GM12878 (cell line): Measurements from ENCODE around the gene IL4I1. TPM values are rescaled to one million over a fixed set of nuclear protein-coding genes. Genes with fewer than 3 reads are reported as not detected.

ENCODE experiments used
- ATAC-seq: fragments of 200-7000 bp; cut with Tn5 transposase; 3 replicates; pipeline ENCODE4 v1.9.1; 2020; ENCODE audit warnings: mild to moderate bottlenecking, moderate library complexity
- BruUV-seq: library from RNA; stranded (reverse); fragments of 400-500 nt; replicated peaks from 2 replicates; lab custom pipeline; 2021; lab: Mats Ljungman, UMichigan
- CTCF ChIA-PET: fragments of 300-600 bp; sonication (Branson Sonifier 250); formaldehyde crosslinking; extraction: SDS; loops from one replicate; lab custom pipeline; 2021; ENCODE audit warnings: inconsistent platforms; lab: Yijun Ruan, JAX
- POLR2A ChIA-PET: fragments of 350-600 bp; formaldehyde crosslinking; extraction: SDS; loops from one replicate; lab custom pipeline; 2021; ENCODE audit warnings: inconsistent platforms; lab: Charles Lee
- RAD21 ChIA-PET: fragments of 300-600 bp; sonication (Branson Sonifier 250); formaldehyde crosslinking; loops from one replicate; lab custom pipeline; 2023; ENCODE audit warnings: antibody characterized with exemption; ENCODE audit not compliant: unreplicated experiment; lab: Charles Lee
- SMC1A ChIA-PET: fragments of 300-600 bp; sonication (Branson Sonifier 250); formaldehyde crosslinking; loops from one replicate; lab custom pipeline; 2023; ENCODE audit not compliant: unreplicated experiment, uncharacterized antibody; lab: Charles Lee
- DNase-seq: peaks from one replicate; pipeline ENCODE4 v3.0.0-alpha.2; 2011; ENCODE audit warnings: low read depth, low spot score
- FAIRE-seq: peaks from 3 replicates; lab custom pipeline; 2011; peaks lifted over from hg19 to GRCh38; lab: Jason Lieb, UNC
- H2AFZ ChIP-seq: 2 replicates; pipeline ENCODE4 v1.6.0; 2011; ENCODE audit warnings: low read depth, low read length, control low read depth; ENCODE audit not compliant: control insufficient read depth
- H3K27ac ChIP-seq: 2 replicates; pipeline ENCODE4 v1.5.1; 2011; ENCODE audit warnings: control low read depth; ENCODE audit not compliant: control insufficient read depth, insufficient read depth
- H3K27me3 ChIP-seq, 2 experiments: replicated peaks in 1 of 2; 2 replicates each; pipeline versions ENCODE4 v1.6.0 to v1.6.1; 2011; ENCODE audit warnings: low read length in 1 of 2; ENCODE audit not compliant: control insufficient read depth in 2 of 2, insufficient read depth in 2 of 2
- H3K36me3 ChIP-seq, 2 experiments: 2 replicates each; pipeline ENCODE4 v1.5.1; 2011; ENCODE audit warnings: low read length in 1 of 2; ENCODE audit not compliant: control insufficient read depth in 2 of 2, insufficient read depth in 2 of 2
- H3K4me1 ChIP-seq: 2 replicates; pipeline ENCODE4 v1.6.1; 2011; ENCODE audit warnings: mild to moderate bottlenecking, low read length, moderate library complexity, mixed read lengths; ENCODE audit not compliant: control insufficient read depth, insufficient read depth
- H3K4me2 ChIP-seq: 2 replicates; pipeline ENCODE4 v1.6.0; 2011; ENCODE audit warnings: control low read depth; ENCODE audit not compliant: control insufficient read depth, insufficient read depth
- H3K4me3 ChIP-seq: fragments of 200-600 bp; sonication (generic); 2 replicates; pipeline ENCODE4 v1.5.1; 2016
- H3K79me2 ChIP-seq: 2 replicates; pipeline ENCODE4 v1.6.0; 2011; ENCODE audit warnings: low read length; ENCODE audit not compliant: control insufficient read depth, insufficient read depth
- H3K9ac ChIP-seq: 2 replicates; pipeline ENCODE4 v1.8.0; 2011; ENCODE audit warnings: low read length, control low read depth, mixed read lengths; ENCODE audit not compliant: control insufficient read depth, insufficient read depth
- H3K9me3 ChIP-seq: replicated peaks from 3 replicates; pipeline ENCODE4 v1.5.1; 2011; ENCODE audit warnings: mild to moderate bottlenecking, low read length; ENCODE audit not compliant: control insufficient read depth, insufficient read depth
- H4K20me1 ChIP-seq: 2 replicates; pipeline ENCODE4 v1.6.0; 2011; ENCODE audit not compliant: control insufficient read depth, insufficient read depth
- ATF7 ChIP-seq: fragments of 450-650 bp; IDR thresholded peaks from 2 replicates; pipeline ENCODE4 v1.6.1; 2016; ENCODE audit warnings: low read depth, mild to moderate bottlenecking
- BCL11A ChIP-seq: IDR thresholded peaks from 2 replicates; pipeline ENCODE4 v1.6.1; 2011; ENCODE audit warnings: low read depth, low read length
- BHLHE40 ChIP-seq, 2 experiments: fragments of 450-650 bp in 1 of 2; IDR thresholded peaks; 2 replicates each; pipeline ENCODE4 v1.6.1; 2011 to 2017; ENCODE audit warnings: low read depth in 2 of 2, borderline replicate concordance in 1 of 2, improper control_type of control experiment in 1 of 2, low read length in 1 of 2, mild to moderate bottlenecking in 1 of 2
- ESRRA ChIP-seq: IDR thresholded peaks from 2 replicates; pipeline ENCODE4 v1.6.1; 2012; ENCODE audit warnings: mild to moderate bottlenecking, low read length, improper control_type of control experiment
- HDAC6 ChIP-seq: fragments of 200-600 bp; sonication (generic); IDR thresholded peaks from one replicate; pipeline ENCODE4 v1.8.0; 2017; ENCODE audit warnings: antibody characterized with exemption; ENCODE audit not compliant: unreplicated experiment
- IKZF2 ChIP-seq, 2 experiments: fragments of 450-650 bp; IDR thresholded peaks; 2 replicates each; pipeline ENCODE4 v1.6.1; 2017; ENCODE audit warnings: mild to moderate bottlenecking in 2 of 2, moderate library complexity in 2 of 2
- IRF3 ChIP-seq: fragments of 450-650 bp; IDR thresholded peaks from 2 replicates; pipeline ENCODE4 v1.6.1; 2014; ENCODE audit warnings: mild to moderate bottlenecking
- MYB ChIP-seq: fragments of 150-350 bp; IDR thresholded peaks from 2 replicates; pipeline ENCODE4 v1.6.1; 2014; ENCODE audit warnings: mild to moderate bottlenecking, low read depth, low read length, borderline replicate concordance
- NR2C1 ChIP-seq: fragments of 450-650 bp; IDR thresholded peaks from 2 replicates; pipeline ENCODE4 v1.6.1; 2017; ENCODE audit warnings: antibody characterized with exemption, mild to moderate bottlenecking, moderate library complexity
- PML ChIP-seq: IDR thresholded peaks from 2 replicates; pipeline ENCODE4 v1.6.1; 2012; ENCODE audit warnings: low read length, inconsistent platforms
- RB1 ChIP-seq: fragments of 450-650 bp; formaldehyde crosslinking; IDR thresholded peaks from 2 replicates; pipeline ENCODE4 v1.6.1; 2017; ENCODE audit warnings: mild to moderate bottlenecking, borderline replicate concordance
- RBBP5 ChIP-seq: fragments of 200-600 bp; sonication (generic); conservative IDR thresholded peaks from 2 replicates; pipeline ENCODE4 v1.6.1; 2016
- SIX5 ChIP-seq: IDR thresholded peaks from 2 replicates; pipeline ENCODE4 v1.6.1; 2011; ENCODE audit warnings: mild to moderate bottlenecking, low read depth, low read length, moderate library complexity; ENCODE audit not compliant: severe bottlenecking
- SKIL ChIP-seq: fragments of 450-650 bp; IDR thresholded peaks from 2 replicates; pipeline ENCODE4 v1.6.1; 2017; ENCODE audit warnings: mild to moderate bottlenecking, low read depth, inconsistent platforms; ENCODE audit not compliant: poor library complexity, severe bottlenecking
- SMAD1 ChIP-seq: fragments of 450-650 bp; IDR thresholded peaks from 2 replicates; pipeline ENCODE4 v1.6.1; 2018; ENCODE audit warnings: mild to moderate bottlenecking, low read depth; ENCODE audit not compliant: partially characterized antibody
- SREBF2 ChIP-seq: IDR thresholded peaks from 2 replicates; pipeline ENCODE4 v1.6.1; 2012; ENCODE audit warnings: mild to moderate bottlenecking, low read length
- SRF ChIP-seq, 2 experiments: IDR thresholded peaks; 2 replicates each; pipeline ENCODE4 v1.6.1; 2011; ENCODE audit warnings: low read depth in 2 of 2, low read length in 2 of 2, mild to moderate bottlenecking in 1 of 2, moderate library complexity in 1 of 2
- TARDBP ChIP-seq: IDR thresholded peaks from 2 replicates; pipeline ENCODE4 v1.6.1; 2016; ENCODE audit warnings: borderline replicate concordance
- TBL1XR1 ChIP-seq: IDR thresholded peaks from 2 replicates; pipeline ENCODE4 v1.6.1; 2012; ENCODE audit warnings: low read depth, low read length, improper control_type of control experiment
- TCF7 ChIP-seq: IDR thresholded peaks from 2 replicates; pipeline ENCODE4 v1.6.1; 2014; ENCODE audit warnings: antibody characterized with exemption, borderline replicate concordance
- YY1 ChIP-seq: IDR thresholded peaks from 2 replicates; pipeline ENCODE4 v1.6.1; 2011; ENCODE audit warnings: low read depth, mild to moderate bottlenecking, low read length
- ZBED1 ChIP-seq: IDR thresholded peaks from 2 replicates; pipeline ENCODE4 v1.6.1; 2016; ENCODE audit warnings: borderline replicate concordance
- WGBS: methylation state at CpG from one replicate; pipeline ENCODE4 v1.1.6; 2016; ENCODE audit warnings: low lambda C conversion rate; ENCODE audit not compliant: insufficient replicate concordance, insufficient coverage; ENCODE audit errors: missing lambda C conversion rate; 5-methylcytosine and 5-hydroxymethylcytosine counted together
- in situ Hi-C: fragments of 300-500 bp; cut with MboI; formaldehyde crosslinking; loops from 9 replicates; pipeline ENCODE4 v1.14.3; 2018; ENCODE audit warnings: mixed read lengths
- intact Hi-C: fragments of 100-400 bp; cut with micrococcal nuclease; formaldehyde crosslinking; loops from one replicate; pipeline ENCODE4 v1.14.2; 2022; ENCODE audit not compliant: unreplicated experiment
- polyA plus RNA-seq, 11 experiments: library from polyadenylated mRNA; depleted of rRNA in 4 of 11; unstranded in 6 of 11; stranded (reverse) in 5 of 11; fragments of >200 nt; fragmentation: Nextera tagmentation in 4 of 11; fragmentation: Illumina TruSeq in 1 of 11; extraction: Ambion mirVana in 4 of 11; extraction: Trizol in 1 of 11; gene quantifications; 1 replicate in 1 of 11; 2 replicates in 10 of 11; pipeline versions ENCODE4 v1.2.1 to v1.2.3, GENCODE V29; 2011 to 2016; ENCODE audit warnings: inconsistent platforms in 2 of 11, missing spikeins in 2 of 11, low read depth in 1 of 11
- total RNA-seq, 4 experiments: library from RNA; depleted of rRNA in 3 of 4; stranded (reverse); fragments of >200 nt in 3 of 4; fragmentation: Illumina TruSeq in 1 of 4; extraction: Trizol in 1 of 4; gene quantifications; 2 replicates each; pipeline versions ENCODE4 v1.2.1 to v1.2.3, GENCODE V29; 2013 to 2021
- TF ChIP-seq, protein P1 (sequence below): IDR thresholded peaks from 2 replicates; pipeline ENCODE4 v1.6.1; 2012; ENCODE audit warnings: low read length, inconsistent platforms

The IL4I1 gene
- total and polyA plus RNA-seq, 10 of the 15 experiments (the other 5 are each of a cell fraction or from before 2014, with no cell fraction given) = 0.62 to 83.8 (median 42.8) TPM

GRCh38 chr19:49848938-49849337, 47.7 kb downstream of the IL4I1 start:
- H4K20me1 ChIP-seq = no peaks in the 10 kb centered on the region
- ATAC-seq (peak; percentile 15), DNase-seq (peak; percentile 32), FAIRE-seq (peak; percentile 49)
- H3K36me3 ChIP-seq = no peaks in the 10 kb centered on the region; a peak in 1 of 4 replicates
- ChIA-PET CTCF (interaction anchor here (0.7 to 1.6 kb wide), 4 partner anchors 20 to 1358 kb away, joined by 3 to 6 read pairs (median 4); partner anchors contain the start of gene FUZ), RAD21 (interaction anchor here (0.7 to 1.6 kb wide), 3 partner anchors 21 to 39 kb away, joined by 3 read pairs; partner anchors contain the start of gene AKT1S1), SMC1A (no interaction called here), POLR2A (interaction anchor here (1.2 to 2.7 kb wide), 2 partner anchors 20 to 206 kb away, joined by 4 to 12 read pairs; no protein-coding TSS in a partner anchor)
- peaks cover 36% of the 10 kb centered on the region for H3K4me1 ChIP-seq
- no peak overlapping the region for H3K27ac ChIP-seq
- H3K4me2 ChIP-seq = peak overlapping the region; percentile 32; the same call in 1 of the 2 replicates
- 2% methylated on average over 3 of the region's 3 CpGs for WGBS
- H3K79me2 ChIP-seq = peaks cover 6% of the 10 kb centered on the region
- in situ Hi-C loops (no loop called here), intact Hi-C loops (no loop called here)
- no TSS peak for BruUV-seq
- peaks cover 5% of the 10 kb centered on the region; the same call in 2 of the 3 replicates for H3K9me3 ChIP-seq
- no peak overlapping the region for H3K9ac ChIP-seq
- H2AFZ ChIP-seq = no peak overlapping the region
- no peak overlapping the region for H3K4me3 ChIP-seq
- no peaks in the 10 kb centered on the region for H3K27me3 ChIP-seq
- TF ChIP-seq NR2C1 = no peak
- no peak for TF ChIP-seq SIX5
- TF ChIP-seq TCF7 = peak; percentile 28; the same call in 1 of the 2 replicates
- TF ChIP-seq, protein P1, sequence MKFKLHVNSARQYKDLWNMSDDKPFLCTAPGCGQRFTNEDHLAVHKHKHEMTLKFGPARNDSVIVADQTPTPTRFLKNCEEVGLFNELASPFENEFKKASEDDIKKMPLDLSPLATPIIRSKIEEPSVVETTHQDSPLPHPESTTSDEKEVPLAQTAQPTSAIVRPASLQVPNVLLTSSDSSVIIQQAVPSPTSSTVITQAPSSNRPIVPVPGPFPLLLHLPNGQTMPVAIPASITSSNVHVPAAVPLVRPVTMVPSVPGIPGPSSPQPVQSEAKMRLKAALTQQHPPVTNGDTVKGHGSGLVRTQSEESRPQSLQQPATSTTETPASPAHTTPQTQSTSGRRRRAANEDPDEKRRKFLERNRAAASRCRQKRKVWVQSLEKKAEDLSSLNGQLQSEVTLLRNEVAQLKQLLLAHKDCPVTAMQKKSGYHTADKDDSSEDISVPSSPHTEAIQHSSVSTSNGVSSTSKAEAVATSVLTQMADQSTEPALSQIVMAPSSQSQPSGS = no peak
- no peak for TF ChIP-seq ATF7
- peak; percentile 52; the same call in 1 of the 2 replicates for TF ChIP-seq BCL11A
- TF ChIP-seq SKIL = no peak
- no peak for TF ChIP-seq RB1
- no peak for TF ChIP-seq IRF3
- no peak for TF ChIP-seq SRF (IDR thresholded peaks at IDR 0.05; ENCODE audit: low read depth in 2 of 2, low read length in 2 of 2)
- TF ChIP-seq BHLHE40 (IDR thresholded peaks at IDR 0.05; ENCODE audit: borderline replicate concordance in 1 of 2, low read depth in 2 of 2, low read length in 1 of 2) = no peak
- TF ChIP-seq YY1 = no peak
- TF ChIP-seq RBBP5 = no peak
- TF ChIP-seq PML = no peak
- no peak for TF ChIP-seq MYB
- TF ChIP-seq TBL1XR1 = no peak
- TF ChIP-seq HDAC6 = no peak
- no peak for TF ChIP-seq SREBF2
- no peak for TF ChIP-seq ESRRA
- TF ChIP-seq TARDBP = no peak
- no peak for TF ChIP-seq ZBED1
- TF ChIP-seq SMAD1 = no peak
- peak; percentile 23 to 49; a peak in 3 of 4 replicates for TF ChIP-seq IKZF2 (IDR thresholded peaks at IDR 0.05)
